Measurements from ENCODE around the gene GUCA2A.

The GUCA2A gene

DNA sequence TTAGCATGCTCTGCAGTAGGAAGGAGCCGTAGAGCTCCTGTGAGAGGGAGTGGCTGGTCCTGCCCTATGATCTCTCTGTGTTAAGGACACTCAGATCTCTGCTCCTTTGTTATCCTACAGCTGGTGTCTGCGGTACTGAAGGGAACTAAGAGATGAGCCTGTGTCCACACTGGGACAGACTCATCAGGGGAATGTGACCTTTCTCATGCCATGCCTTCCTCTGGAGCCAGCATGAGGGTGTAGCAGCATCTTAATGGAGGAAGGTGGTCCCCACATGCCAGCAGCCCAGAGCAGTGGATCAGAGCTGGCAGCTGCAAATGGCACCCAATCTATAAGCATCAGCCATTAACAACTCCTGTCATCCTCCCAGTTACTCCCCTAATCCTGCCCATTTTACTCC lies 36.0 kb downstream of the GUCA2A start:
- no peak for TF ChIP-seq ZFX (IDR thresholded peaks at IDR 0.05)
- TF ChIP-seq, protein P1, sequence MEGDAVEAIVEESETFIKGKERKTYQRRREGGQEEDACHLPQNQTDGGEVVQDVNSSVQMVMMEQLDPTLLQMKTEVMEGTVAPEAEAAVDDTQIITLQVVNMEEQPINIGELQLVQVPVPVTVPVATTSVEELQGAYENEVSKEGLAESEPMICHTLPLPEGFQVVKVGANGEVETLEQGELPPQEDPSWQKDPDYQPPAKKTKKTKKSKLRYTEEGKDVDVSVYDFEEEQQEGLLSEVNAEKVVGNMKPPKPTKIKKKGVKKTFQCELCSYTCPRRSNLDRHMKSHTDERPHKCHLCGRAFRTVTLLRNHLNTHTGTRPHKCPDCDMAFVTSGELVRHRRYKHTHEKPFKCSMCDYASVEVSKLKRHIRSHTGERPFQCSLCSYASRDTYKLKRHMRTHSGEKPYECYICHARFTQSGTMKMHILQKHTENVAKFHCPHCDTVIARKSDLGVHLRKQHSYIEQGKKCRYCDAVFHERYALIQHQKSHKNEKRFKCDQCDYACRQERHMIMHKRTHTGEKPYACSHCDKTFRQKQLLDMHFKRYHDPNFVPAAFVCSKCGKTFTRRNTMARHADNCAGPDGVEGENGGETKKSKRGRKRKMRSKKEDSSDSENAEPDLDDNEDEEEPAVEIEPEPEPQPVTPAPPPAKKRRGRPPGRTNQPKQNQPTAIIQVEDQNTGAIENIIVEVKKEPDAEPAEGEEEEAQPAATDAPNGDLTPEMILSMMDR (conservative IDR thresholded peaks at IDR 0.05) = no peak
- no peak overlapping the region for H3K27ac ChIP-seq

DNA sequence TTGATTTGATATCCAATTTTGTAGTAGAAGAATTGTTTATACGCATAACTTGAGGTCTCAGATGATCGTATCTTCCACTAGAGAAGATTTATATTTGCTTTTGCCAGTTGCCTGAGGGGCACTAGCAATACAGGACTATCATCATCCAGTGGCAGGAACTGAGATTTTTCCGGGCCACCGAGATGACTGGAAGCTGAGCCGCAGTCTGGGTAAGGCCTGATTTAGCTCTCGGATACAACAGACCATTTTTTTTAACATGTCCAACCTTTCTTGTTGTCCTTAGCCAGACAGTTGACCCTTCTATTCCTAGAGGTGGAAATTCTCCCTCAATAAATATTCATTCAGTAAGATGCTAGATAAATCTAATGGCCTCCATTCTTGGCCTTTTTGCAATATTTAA lies 36.8 kb downstream of the GUCA2A start:
- H3K27ac ChIP-seq = no peak overlapping the region

DNA sequence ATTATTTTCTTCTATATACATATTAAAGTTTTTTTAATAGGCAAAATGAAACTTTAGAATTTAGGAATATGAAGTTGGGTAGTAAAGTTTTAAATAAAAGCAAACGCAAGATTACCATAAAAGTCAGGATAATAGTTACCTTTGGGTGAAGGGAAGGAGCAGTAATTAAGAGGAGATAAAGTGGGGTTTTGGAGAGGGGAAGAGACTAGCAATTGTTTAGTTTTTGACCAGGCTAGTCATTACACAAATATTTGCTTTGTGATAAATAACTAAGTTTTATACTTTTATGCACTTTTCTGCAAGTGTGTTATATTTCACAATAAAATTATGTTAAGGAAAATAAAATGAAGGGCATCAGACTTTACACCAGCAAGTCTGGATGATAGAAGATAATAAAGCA lies 39.0 kb downstream of the GUCA2A start:
- TF ChIP-seq ZFX (IDR thresholded peaks at IDR 0.05) = no peak
- TF ChIP-seq, protein P1 (conservative IDR thresholded peaks at IDR 0.05) = no peak
- H3K27ac ChIP-seq = no peak overlapping the region

More for the DNA sequence above, 36.8 kb downstream of the GUCA2A start:
- TF ChIP-seq, protein P1 (conservative IDR thresholded peaks at IDR 0.05) = no peak
- no peak for TF ChIP-seq ZFX (IDR thresholded peaks at IDR 0.05)

DNA sequence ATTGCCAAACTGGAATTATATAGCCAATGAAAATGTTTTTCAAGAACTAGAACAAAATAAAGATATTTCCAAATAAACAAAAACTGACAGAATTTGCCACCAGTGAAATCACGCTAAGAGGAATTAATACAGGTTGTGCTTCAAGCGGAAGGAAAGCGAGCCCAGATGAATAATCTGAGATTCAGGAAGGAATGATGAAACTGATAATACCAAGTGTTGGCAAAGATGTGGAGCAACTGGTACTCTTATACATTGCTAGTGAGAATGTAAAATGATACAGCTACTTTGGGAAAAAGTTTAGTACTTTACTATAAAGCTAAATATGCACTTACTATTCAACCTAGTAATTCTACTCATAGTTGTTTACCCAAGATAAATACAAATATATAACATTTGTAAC lies 42.1 kb downstream of the GUCA2A start:
- TF ChIP-seq ZFX (IDR thresholded peaks at IDR 0.05) = no peak
- TF ChIP-seq, protein P1 (conservative IDR thresholded peaks at IDR 0.05) = no peak

DNA sequence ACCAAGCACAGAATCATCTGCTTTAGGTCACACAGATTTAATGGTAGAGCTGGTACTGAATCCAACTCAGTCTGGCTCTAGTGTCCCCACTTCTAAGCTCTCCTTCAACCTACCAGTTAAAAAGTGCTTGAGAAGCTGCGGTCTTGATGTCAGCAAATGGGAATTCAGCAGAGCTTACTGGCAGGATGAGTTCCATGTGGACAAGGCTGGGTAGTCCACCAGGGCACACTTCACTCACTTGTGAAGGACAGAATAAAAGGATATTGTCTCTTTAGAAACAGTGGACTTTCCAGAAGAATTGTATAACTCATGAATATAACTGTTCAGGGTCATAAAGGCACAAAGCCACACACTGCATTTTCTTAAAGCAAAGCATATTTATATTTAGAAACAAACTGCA lies 46.4 kb downstream of the GUCA2A start:
- TF ChIP-seq ZFX (IDR thresholded peaks at IDR 0.05) = no peak
- TF ChIP-seq, protein P1 (conservative IDR thresholded peaks at IDR 0.05) = no peak
- no peak overlapping the region for H3K27ac ChIP-seq

More for the DNA sequence above, 42.1 kb downstream of the GUCA2A start:
- no peak overlapping the region for H3K27ac ChIP-seq

DNA sequence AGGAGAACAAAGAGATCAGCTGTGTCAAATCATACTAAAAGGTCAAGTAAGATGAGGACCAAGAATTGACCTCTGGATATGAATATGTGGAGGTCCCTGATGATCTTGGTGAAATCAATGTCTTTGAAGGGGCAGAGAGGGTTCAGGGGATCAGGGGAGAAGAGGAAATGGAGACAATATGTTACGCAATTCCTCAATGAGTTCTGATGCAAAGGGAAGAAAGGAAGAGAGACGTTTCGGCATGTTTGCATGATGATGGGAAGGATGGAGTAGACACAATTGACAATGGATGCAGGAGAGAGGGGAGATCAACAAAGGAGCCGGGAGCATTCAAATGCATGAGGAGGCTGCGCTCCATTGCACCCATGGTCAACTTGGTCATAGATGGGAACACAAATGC lies 47.3 kb downstream of the GUCA2A start:
- H3K27ac ChIP-seq = no peak overlapping the region
- TF ChIP-seq, protein P1 (conservative IDR thresholded peaks at IDR 0.05) = no peak
- TF ChIP-seq ZFX (IDR thresholded peaks at IDR 0.05) = no peak

DNA sequence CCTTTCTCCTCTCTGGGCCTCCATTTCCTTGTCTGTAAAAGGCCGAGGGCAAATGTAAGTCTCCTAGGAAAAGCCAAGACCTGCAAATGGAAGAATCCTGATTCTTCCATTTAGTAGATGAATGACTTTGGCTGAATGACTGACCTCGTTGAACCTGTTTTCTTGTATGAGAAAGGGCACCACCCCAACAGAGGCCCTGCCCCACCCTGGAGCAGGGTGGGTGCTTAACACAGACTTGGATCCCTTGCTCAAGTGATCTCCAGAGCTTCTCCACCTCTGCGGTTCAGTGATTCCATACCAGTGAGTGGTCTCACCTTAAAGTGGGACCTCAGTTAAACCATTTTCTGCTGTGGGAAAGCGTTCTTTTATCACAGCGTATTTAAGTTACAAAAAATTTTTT lies 50.3 kb downstream of the GUCA2A start:
- TF ChIP-seq, protein P1 (conservative IDR thresholded peaks at IDR 0.05) = no peak
- TF ChIP-seq ZFX (IDR thresholded peaks at IDR 0.05) = no peak
- H3K27ac ChIP-seq = no peak overlapping the region
